Daoy (cell line): ENCODE measurements around the gene FPR3. TPM values are rescaled to one million over a fixed set of nuclear protein-coding genes. Genes with fewer than 3 reads are reported as not detected.

Experiments
- DNase-seq: peaks from one replicate; pipeline ENCODE4 v3.0.0-alpha.2; 2015; ENCODE audit warnings: low read depth
- total RNA-seq: library from RNA; depleted of rRNA; stranded (reverse); fragments of >200 nt; shearing (Covaris generic); gene quantifications from 2 replicates; pipeline ENCODE4 v1.2.3, GENCODE V29; 2014

The FPR3 gene
- total RNA-seq, 1 experiment from 2014 or later, result not detected

GRCh38 chr19:51807111-51807701, 12.2 kb downstream of the FPR3 start:
- peak; percentile 33 for DNase-seq

- no peak for DNase-seq
These were observed 13.0 kb downstream of the FPR3 start for GRCh38 chr19:51807925-51808324.

- peak; percentile 51 for DNase-seq
These were observed 13.5 kb downstream of the FPR3 start for GRCh38 chr19:51808333-51808986.

GRCh38 chr19:51809787-51810186, 14.8 kb downstream of the FPR3 start:
- no peak for DNase-seq

- peak; percentile 46 for DNase-seq
These were observed 15.3 kb downstream of the FPR3 start for GRCh38 chr19:51810223-51810622.

- no peak for DNase-seq
These were observed 16.4 kb downstream of the FPR3 start for GRCh38 chr19:51811344-51811743.

- DNase-seq, result no peak
These were observed 20.1 kb downstream of the FPR3 start for GRCh38 chr19:51815043-51815442.

- DNase-seq, result no peak
These were observed 21.8 kb downstream of the FPR3 start for GRCh38 chr19:51816711-51817110.

GRCh38 chr19:51820011-51820410, 25.1 kb downstream of the FPR3 start:
- DNase-seq, result no peak

GRCh38 chr19:51820831-51821446, 26.0 kb downstream of the FPR3 start:
- DNase-seq, result no peak

GRCh38 chr19:51821456-51821855, 26.5 kb downstream of the FPR3 start:
- DNase-seq, result no peak

GRCh38 chr19:51821921-51822320, 27.0 kb downstream of the FPR3 start:
- no peak for DNase-seq

GRCh38 chr19:51822325-51822724, 27.4 kb downstream of the FPR3 start:
- no peak for DNase-seq

- DNase-seq, result no peak
These were observed 28.0 kb downstream of the FPR3 start for GRCh38 chr19:51822946-51823345.

GRCh38 chr19:51824281-51825005, 29.5 kb downstream of the FPR3 start:
- no peak for DNase-seq

GRCh38 chr19:51830274-51830673, 35.3 kb downstream of the FPR3 start:
- no peak for DNase-seq

GRCh38 chr19:51837145-51837544, 42.2 kb downstream of the FPR3 start:
- no peak for DNase-seq

- DNase-seq, result no peak
These were observed 67.1 kb downstream of the FPR3 start for GRCh38 chr19:51861870-51862622.

GRCh38 chr19:51873097-51873496, 78.1 kb downstream of the FPR3 start:
- DNase-seq, result no peak
